ENCODE results near the gene GPALPP1.

The GPALPP1 gene

DNA sequence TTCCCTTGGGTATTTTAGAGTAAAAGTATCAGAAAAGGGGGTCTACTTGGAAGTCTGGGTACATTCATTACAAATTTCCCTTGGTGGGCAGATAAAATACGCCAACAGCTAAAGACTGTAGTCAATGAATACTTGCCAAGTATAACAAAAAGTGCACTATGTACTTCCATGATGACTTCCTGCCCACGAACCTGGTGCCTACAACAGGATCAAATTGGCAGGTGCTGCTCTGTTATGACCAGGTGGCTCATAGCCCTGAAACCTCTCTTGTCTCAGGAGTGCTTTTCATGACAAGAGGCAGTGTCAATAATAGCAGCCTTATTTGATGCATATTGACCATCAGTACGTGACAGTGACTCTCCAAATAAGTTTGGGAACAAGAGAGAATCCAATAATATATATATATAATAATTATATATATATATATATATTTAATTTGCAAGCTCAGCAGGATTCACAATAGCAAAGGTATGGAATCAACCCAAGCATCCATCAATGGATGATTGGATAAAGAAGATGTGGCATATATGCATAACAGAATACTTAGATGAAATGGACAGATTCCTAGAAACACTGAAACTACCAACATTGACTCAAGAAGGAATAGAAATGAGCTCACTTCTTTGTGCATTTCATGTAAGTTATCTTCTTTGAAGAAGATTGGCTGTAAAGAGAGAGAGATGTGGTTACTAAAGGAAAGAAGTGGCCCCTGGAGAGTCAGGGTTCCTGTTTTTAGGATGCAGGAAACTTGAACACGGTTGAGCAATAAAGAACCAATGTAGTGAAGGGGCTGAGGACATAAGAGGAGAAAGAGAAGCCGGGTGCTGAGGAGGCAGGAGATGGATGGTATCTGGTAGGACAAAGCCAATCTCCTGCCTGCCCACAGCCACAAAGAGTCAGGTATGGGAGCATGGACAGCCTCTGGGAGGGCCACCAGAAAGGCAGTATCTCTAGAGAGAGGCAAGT lies 79.0 kb downstream of the GPALPP1 start:
- no peak for DNase-seq

DNA sequence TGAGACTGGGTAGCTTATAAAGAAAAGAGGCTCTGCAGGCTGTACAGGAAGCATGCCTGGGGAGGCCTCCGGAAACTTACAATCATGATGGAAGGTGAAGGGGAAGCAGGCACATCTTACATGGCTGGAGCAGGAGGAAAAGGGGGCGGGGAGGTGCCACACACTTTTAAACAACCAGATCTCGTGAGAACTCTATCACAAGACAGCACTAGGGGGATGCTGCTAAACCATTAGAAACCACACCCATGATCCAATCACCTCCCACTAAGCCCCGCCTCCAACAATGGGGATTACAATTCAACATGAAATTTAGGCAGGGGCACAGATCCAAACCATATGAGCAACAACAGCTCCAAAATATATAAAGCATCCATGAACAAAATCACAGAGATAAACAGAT lies 84.5 kb downstream of the GPALPP1 start:
- DNase-seq, result no peak

DNA sequence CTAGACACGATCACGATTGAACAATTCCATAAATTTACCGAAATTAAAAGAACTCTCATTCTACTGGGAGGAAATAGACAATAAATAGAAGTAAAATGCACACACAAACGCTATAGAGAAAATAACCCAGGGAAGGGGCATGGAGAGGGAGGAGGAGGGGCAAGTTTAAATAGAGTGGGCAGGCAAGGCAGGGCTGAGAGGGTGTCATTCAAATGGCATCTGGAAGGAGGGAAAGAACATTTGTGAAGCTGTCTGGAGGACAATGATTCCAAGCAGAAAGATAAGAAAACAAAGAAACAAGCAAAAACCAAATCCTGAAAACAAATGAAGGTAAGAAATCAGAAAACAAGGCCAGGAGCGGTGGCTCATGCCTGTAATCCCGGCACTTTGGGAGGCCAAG lies 85.4 kb downstream of the GPALPP1 start:
- no peak for DNase-seq

DNA sequence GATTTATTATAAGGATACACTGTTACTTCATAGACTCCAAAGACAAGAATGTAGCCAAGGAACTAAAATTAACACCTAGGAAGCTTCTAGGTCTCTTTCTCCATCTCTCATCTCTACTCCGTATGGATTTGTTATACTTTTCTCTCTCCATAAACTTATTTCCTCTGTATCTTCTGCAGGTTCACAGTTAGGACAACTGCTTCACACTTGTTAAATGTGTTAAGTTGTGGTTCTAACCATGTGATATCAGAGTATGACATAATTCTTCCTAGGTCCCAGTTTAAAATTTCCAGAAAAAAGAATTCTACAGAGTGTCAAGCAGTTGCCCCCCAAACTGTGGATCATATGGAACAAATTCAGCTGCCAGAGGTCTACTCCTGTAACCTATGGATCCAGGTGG lies 88.7 kb downstream of the GPALPP1 start:
- DNase-seq, result no peak
